NCI-H526 (cell line): ENCODE results near the gene ANO1.

ENCODE experiments used
- DNase-seq, 2 experiments: peaks; one replicate each; lab custom pipeline; 2025; lab: John Stamatoyannopoulos, UW

ANO1 gene

GRCh38 chr11:70095541-70096252 is 17.6 kb downstream of the ANO1 start:
- no peak for DNase-seq

GRCh38 chr11:70097783-70098563 is 19.9 kb downstream of the ANO1 start:
- no peak for DNase-seq

GRCh38 chr11:70098936-70099335 is 20.8 kb downstream of the ANO1 start:
- no peak for DNase-seq

GRCh38 chr11:70099578-70100279 is 21.6 kb downstream of the ANO1 start:
- no peak for DNase-seq

- DNase-seq = no peak
Observed at GRCh38 chr11:70100280-70100603, 22.1 kb downstream of the ANO1 start.

DNA sequence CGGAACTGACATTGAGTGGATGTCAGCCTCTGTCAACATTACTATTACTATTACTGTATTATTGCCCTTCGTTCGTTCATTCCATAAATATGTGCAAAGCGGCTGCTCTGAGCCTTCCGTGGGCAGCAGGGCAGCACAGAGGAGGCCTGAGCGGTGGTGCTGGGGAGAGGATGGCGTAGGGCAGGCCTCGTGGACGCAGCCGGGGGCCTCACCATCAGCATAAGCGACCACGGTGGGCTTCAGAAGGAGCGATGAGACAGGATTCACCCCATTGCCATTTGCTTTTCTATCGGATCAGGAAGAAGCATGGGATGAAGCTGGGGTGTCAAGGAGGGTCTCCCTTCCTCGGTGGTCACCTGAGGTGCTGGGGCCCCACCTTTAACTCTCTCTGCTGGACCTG is 22.7 kb downstream of the ANO1 start:
- no peak for DNase-seq

DNA sequence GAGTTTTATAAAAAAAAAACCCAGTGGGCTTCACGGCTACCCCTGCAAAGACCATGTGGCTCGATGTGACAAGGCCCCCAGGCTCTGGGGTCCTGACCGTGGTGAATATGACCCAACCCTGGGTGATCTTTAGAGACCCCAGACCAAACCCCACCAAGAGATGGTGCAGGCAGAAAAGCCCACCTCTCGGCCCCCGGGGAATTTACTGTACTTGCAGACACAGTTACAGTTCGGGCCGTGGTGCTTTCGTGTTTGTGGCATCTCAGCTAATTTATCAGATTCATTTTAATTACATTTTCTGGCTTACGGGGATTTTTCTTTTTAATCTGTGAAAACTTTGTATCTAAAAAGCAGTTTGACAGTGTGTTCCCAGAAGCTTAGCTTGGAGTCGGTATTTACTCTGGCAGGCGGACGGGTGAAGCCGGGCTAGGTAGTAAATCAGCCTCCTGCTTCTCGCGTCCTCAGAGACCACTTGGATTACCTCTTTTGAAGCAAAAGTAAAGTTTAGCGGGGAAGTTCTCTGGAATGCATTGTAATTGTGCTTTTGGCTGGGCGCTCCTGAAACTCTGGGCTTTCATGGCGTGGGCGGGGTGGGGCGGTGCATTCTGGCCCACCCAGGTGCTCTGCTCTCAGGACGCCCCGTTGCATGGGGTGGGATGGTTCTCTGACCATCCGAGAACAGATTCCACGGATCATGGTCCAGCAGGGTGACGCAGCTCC is 25.3 kb downstream of the ANO1 start:
- DNase-seq = no peak

DNA sequence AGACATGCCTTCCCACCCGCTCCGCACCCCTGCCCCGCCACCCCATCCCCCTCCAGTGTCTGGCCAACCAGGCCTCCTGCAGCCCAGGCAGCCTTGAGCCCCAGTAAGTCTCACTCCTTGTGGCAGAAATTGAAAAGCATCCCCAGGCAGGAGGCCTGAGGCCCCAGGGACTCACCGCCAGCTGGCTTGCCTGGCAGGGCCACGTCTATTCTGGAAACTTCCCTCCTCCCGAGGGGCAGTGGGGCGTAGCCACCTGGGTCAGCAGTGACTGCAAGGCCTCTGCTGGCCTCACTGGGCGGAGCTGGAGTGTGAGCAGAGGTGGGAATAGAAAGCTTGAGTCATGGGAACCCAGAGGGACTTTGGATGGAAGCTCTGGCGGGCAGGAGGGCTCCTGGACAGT is 26.3 kb downstream of the ANO1 start:
- DNase-seq = no peak

DNA sequence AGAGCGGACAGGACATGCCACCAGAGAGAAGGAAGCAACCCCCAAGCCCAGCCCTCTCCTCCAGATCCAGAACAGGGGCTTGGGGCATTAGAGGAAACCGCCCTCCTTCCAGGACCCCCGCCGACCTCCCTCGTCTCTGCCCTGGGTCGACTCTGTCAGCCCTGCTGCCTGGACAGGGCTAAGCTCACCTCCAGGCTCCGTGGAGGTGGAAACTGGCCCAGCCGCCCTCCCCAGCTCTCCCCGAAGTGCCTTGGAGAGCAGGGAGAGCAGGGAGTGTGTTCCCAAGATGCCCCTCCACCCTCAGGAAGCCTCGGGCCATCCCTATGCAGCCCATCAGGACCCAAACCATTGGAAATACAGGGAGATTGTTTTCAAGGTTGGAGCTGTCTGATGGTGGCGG is 26.8 kb downstream of the ANO1 start:
- DNase-seq = no peak

DNA sequence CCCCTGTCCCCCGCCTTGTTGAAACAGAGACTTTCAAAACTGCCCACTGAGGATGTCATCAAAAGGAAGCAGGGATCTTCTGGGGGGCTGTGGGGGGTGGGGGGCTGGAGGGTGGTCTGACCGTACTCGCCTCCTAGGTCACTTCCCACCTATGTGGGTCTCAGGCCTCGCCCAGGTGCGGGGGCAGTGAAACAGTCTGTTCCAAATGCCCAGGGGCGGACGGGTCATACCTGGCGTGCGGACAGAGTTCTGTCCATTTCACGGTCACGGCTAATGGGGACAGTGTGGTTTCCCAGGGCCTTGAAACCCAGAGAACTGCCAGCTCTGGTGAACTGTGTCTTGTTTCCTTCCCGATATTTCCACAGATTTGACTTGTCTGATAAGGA is 27.2 kb downstream of the ANO1 start:
- DNase-seq = no peak

GRCh38 chr11:70105755-70106571 is 27.8 kb downstream of the ANO1 start:
- DNase-seq = no peak

DNA sequence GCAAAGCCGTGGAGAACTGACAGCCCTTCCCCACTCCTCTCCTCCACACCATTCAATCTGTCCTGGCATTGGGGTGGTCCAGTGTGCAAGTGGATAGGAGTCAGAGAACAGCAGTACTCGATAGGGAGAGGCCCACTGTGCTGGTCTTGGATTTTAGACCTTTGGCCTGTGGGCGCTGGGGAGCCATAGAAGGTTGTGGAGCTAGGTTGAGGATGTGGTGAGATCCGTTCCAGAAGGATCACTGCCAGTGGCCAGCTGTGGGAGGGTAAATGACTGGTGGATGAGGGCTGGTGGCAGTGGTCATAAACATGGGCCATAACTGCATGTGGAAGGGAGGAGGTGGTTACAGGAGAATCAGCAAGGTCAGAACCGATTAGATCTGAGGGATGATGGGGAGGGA is 28.6 kb downstream of the ANO1 start:
- no peak for DNase-seq

- DNase-seq = no peak
Observed at GRCh38 chr11:70107191-70107590, 29.1 kb downstream of the ANO1 start.

DNA sequence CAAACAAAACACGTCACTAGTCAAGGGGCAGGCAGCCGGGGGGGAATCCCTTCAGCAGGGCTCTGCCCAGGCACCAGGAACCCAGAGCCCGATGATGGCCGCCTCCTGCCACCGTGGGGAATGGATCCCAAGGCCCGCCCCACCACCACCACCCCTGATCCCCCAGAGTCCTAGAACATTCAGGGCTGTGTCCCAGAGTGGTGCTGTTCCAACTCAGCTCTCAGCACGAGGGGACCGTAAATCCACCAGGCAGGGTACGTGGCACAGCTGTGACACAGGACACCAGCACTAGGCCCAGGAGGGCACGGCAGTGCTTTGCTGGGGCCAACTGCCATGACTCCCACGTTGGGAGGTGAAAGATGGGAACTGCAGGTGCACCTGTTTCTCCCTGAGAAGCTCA is 29.6 kb downstream of the ANO1 start:
- no peak for DNase-seq

DNA sequence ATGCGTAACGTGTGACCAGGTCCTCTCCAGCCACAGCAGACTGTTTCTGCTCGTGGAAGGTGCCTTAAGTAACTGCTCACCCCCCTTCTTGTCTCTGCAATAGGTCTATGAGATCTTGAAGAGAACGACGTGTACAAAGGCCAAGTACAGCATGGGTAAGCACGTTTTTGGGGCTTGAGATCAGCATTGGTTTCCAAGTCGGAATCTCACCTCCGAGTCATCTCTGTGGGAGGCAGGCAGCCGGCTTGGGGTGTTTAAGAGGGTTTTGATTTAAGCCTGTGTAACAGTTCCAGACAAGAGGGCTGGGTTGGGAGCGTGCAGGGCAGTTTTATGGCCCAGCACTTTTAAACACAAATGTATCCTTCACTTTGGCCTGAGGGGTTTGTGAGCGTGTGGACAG is 30.1 kb downstream of the ANO1 start:
- no peak for DNase-seq

GRCh38 chr11:70109006-70109405 is 30.9 kb downstream of the ANO1 start:
- DNase-seq = no peak

DNA sequence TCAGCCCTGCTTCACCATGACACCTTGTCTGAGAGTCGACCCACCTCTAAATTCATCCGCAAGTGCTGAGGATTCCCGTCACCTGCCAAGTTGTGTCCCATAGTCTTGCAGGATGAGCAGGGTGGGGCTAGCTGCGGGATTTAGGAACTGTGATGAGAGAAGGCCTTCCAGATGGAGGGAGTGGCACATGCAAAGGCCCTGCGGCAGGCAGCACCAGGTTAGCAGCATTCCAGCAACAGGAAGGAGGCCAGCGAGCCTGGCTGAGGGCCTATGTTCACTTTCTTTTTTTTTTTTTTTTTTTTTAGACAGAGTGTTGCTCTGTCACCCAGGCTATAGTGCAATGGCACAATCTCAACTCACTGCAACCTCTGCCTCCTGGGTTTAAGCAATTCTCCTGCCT is 31.8 kb downstream of the ANO1 start:
- DNase-seq = no peak

GRCh38 chr11:70110538-70111055 is 32.5 kb downstream of the ANO1 start:
- no peak for DNase-seq

DNA sequence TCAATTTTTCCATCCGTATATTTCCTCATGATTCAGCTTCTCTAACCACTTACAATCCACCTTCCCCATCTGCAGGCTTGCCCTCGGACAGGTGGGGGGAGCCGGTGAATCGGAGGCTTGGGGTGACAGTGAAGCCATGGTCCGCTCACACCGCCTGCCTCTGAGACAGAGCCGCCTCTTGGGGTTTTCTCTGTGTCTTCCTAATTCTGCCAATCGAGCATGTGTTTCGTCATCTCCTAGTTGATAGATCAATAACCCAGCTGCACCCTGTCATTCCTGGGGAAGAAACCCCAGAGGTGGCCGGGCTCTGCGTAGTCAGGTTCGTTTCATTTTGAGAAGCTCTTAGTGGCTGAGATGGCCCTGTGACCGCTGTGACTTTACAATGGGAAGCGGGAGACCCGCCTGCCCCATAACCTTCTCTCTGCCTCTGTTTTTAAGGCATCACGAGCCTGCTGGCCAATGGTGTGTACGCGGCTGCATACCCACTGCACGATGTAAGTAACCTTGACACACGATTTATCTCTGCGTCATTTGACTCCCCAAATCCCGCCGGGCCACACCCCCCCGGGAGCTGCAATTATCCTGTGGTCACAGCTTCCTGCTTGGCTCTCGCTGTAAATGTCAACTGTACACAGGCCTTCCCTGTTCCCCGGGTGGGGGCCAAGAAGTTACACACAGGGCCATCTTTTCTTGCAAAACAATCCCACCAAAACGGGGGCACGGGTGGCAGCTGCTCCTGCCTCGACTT is 33.3 kb downstream of the ANO1 start:
- peak; percentile 21 to 53 for DNase-seq

DNA sequence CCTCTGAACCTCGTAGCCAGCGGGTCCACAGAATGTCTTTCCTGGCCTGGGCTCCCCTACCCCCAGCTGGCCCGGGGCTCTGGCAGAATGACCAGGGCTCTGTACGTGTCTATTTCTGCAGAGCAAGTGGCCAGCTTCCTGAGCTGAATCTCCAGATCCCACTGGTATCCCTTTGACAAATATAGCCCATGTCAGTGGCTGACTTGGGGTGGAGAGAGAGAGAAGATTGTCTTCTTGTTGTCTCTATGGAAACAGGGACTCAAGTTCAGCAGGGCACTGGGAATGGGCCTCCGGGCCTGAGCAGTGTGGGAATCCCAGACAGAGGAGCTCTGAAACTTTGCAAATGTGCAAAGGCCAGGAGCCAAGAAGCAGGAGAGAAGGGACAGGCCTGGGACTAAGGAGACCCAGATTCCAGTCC is 33.9 kb downstream of the ANO1 start:
- DNase-seq = no peak

GRCh38 chr11:70113801-70114200 is 35.7 kb downstream of the ANO1 start:
- no peak for DNase-seq
